Erythroblast (primary cell): Measurements from ENCODE around the gene PCDH8.

Source experiments
- GATA1 ChIP-seq: IDR thresholded peaks from 2 replicates; pipeline ENCODE4 v1.6.1; 2011; ENCODE audit warnings: low read depth, mild to moderate bottlenecking, control low read depth, low read length, moderate library complexity
- POLR2A ChIP-seq: IDR thresholded peaks from 2 replicates; pipeline ENCODE4 v1.6.1; 2011; ENCODE audit warnings: mild to moderate bottlenecking, low read length

GRCh38 chr13:52851137-52851962 lies 2.9 kb upstream of the PCDH8 start:
- no peak for TF ChIP-seq POLR2A
- TF ChIP-seq GATA1, result no peak
